TTC549 (cell line): ENCODE results near the gene CDX1.

Experiments used
- FAIRE-seq: peaks from 2 replicates; lab custom pipeline; 2012; peaks lifted over from hg19 to GRCh38; lab: Jason Lieb, UNC

The CDX1 gene

DNA sequence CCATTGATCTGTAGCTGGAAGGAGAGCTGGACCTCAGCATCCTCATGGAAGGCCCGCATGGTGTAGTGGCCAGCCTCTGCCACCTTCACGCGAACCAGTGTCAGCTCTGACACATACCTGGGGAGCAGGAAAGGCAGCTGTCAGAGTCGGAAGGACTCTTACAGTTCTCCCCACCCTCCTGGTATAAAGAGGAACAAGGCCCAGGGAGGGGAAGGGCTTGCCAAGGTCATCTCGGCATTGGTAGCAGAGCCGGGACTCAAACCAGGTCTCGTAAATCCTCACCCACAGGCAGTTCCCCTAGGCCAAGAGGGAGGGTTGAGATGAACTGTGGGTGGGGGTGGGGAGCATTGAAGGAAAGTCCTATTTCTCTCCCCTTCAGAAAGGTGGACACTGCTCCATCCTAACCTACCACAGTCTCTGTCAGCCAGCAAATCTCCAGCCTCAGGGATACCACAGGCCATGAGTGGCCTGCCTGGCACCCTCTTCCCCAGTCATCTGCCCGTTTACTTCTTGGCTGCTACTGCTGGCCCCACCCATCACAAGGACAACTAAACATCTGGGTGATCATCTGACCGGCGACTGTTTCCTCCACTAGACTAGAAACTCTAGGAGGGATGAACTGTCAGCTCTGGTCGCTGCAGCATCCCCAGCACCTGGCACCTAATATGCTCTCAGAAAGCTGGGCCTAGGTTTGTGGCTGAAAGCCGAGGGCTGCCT, 34.4 kb upstream of the CDX1 start:
- no peak for FAIRE-seq

DNA sequence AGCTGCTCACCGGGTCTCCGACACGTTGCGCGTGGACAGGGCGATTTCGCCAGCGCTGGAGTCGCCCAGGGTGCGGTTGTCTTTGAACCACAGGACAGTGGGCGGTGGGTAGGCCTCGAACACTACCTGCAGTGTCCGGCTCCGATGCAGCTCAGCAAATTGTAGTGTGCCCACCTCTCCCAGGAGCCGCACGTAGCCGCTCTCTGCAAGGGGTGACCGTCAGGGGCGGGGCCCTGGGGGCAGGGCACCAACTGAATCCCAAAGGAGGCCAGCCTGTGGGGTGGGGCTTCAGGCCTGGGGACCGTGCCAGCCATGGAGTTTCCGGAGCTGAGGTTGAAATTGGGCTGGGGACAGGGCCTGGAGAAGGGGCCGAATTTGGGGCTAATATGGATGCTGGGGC, 33.8 kb upstream of the CDX1 start:
- FAIRE-seq = no peak

GRCh38 chr5:150133581-150134197, 32.9 kb upstream of the CDX1 start:
- no peak for FAIRE-seq

DNA sequence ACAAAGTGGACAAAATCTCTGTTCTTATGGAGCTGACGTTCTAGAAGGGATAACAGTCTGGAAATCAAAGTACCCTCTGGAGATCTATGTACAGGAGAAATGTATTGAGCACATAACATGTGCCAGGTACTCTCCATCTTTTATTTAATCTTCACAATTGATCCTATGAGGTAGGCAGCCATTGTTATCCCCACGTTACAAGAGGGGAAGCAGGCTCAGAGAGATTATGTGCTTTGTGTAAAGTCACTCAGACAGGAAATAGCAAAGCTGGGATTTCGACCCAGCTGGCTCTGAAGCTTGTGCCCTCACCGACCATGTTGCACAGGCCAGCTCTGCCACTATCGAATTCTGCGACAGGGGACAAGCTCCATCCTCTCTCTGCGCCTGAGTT, 32.4 kb upstream of the CDX1 start:
- FAIRE-seq = no peak

- no peak for FAIRE-seq
Measured at GRCh38 chr5:150135557-150136304, 30.8 kb upstream of the CDX1 start.

- no peak for FAIRE-seq
Measured at GRCh38 chr5:150136305-150137167, 30.0 kb upstream of the CDX1 start.

DNA sequence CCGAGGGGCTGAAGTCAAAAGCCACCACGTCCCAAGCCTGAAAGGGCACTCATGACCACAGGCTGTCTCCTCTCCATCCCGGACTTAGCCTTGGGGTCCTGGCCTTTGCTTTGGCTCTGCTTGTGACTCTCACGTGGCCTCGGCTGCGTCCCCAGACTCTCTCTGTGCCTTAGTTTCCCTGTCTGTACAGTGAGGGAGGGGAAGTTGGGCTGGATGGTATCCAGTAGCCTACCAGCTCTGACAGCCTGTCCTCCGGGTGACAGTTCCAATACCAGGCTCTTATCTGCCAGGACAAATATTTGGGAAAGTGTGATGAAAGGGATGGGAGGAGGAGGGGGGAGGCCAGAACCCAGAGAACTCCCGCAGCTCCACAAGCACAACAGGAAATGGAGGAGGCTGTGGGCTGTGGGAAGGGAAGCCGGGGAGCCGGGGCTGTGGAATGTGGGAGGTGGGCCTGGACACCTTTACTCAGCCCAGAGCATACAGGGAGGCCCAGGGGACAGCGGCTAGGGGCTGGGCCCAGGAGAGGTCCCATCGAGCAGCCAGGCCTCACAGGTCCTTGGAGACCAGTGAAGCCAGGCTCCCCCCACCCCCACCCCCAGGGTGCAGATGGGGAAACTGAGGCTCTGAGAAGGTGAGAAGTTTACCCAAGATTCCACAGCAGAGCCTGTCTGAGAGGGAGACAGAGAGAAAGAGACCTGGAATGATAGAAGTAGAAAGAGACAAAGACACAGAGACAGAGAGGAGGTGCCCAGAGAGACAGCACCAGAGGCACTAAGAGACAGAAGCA, 29.2 kb upstream of the CDX1 start:
- FAIRE-seq = no peak

DNA sequence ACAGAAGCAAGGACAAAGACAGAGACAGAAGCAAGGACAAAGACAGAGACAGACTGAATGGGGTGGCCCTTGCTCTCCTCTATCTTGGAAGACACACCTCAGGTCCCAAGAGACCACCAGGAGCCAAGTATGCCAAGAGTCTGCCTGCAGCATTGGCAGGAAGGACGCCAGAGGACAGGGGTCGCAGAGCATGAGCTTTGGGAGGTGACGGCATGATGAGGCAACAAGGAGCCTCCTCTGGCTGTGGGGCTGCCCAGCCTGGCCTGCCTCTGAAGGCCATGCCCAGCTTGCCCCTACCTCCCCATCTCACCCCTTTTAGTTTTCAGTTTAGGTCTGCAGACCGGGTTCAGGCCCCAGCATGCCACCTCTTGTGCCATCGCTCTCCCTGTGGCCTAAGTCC, 28.6 kb upstream of the CDX1 start:
- FAIRE-seq = no peak

DNA sequence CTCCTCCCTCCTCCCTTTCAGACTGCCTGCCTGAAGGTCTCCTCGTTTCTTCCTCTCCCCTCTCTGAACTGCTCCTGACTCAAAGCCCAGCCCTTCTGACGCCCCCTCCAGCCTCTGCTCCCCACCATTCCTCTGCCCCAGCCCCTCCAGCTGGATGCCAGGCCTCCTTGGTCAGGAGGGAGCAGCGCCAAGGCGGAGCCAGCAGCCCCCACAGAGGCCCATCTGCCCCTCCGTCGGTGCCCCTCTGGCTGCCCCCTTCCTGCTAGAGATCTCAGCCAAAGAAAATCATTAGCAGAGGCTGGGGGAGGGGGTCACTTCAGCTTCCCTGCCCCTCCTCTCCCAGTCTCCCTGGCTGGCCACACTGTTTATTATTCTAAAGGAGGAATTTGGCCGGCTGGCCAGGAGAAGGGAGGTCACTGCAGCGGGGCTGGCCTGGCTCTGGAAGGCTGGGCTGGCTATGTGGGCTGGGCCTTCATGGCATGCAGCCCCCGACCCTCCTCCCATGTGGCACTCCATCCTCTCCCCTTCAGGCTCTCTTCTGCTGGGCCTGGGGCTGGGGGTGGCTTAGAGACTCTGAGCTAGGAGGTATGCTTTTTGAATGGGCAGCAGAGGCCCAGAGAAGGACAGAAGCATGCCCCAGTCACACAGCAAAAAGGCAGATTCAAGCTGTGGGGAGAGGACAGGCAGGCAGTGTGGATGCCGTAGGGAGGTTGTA, 27.9 kb upstream of the CDX1 start:
- FAIRE-seq = peak; percentile 3

- no peak for FAIRE-seq
Measured at GRCh38 chr5:150139334-150139733, 27.2 kb upstream of the CDX1 start.

GRCh38 chr5:150140830-150141229, 25.7 kb upstream of the CDX1 start:
- FAIRE-seq = no peak

DNA sequence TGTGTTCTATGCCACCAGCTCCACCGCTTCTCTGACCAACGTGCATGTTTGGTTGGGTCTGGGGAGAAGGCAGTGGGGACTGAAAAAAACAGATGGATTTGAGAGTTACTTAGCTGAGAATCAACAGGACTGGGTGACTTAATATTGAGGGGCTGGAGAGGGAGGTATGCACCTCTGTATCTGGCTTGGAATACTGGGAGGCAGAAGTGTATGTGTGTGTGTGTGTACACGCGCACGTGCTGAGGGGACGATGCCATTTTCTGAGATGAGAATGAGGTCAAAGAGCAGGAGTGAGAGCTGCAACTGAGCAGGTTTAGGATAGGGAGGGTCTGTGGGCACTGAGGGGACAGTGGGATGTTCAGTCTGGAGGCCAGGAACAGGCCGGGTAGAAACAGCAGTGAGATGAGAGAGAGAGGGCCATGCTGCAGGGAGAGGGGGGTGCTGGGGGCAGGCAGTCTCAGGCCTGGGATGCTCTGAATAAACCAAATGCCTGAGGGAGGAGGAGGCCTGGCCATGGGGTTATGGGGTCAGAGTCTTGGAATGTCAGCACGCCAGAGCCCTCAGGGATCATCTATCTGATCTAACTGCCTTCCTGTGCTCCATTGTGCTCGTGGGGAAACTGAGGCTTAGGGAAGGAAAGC, 24.9 kb upstream of the CDX1 start:
- no peak for FAIRE-seq

GRCh38 chr5:150142185-150142958, 24.2 kb upstream of the CDX1 start:
- FAIRE-seq = no peak

GRCh38 chr5:150142959-150143349, 23.6 kb upstream of the CDX1 start:
- no peak for FAIRE-seq

DNA sequence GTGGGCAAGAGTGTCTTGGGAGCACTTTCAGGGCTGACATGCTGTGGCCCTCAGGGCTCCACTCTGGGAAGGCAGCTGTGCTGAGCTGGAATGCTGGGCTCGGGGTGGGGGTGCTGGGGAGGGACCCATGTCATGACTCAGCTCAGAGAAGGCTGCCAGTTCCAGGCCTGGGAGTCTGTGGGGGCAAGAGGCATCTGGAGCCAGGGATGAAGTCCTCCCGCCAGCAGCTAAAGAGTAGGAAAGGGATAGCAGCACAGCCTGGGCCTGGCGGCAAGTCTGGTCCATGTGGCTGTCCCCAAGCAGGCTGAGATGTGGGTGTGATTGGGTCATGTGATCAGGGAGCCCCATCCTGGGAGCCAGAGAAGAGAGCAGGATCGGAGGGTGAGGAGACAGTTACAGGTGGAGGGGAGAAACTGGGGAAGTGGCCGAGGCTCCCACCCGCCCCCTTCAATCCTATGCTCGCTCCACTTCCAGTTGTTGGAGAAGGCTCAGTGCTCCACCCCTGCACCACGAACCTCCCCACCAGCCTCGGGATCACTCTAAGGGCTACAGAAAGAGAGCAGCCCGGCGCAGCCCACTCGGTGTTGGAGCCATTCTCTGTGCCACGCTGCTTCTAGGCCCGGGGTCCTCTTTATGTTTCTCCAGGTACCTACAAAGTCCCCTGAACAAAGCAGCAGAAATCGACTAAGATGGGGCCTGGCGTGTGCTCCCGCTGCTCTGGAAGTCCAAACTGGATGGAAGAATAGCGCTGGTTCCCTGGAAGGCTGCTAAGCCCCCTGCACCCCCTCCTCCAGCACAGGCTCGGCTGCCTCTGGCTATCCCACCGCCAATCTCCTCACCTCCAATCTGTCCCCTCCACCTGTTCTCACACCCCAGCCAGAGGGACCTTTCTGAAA, 23.0 kb upstream of the CDX1 start:
- FAIRE-seq = no peak

- FAIRE-seq = no peak
Measured at GRCh38 chr5:150144246-150144801, 22.3 kb upstream of the CDX1 start.

DNA sequence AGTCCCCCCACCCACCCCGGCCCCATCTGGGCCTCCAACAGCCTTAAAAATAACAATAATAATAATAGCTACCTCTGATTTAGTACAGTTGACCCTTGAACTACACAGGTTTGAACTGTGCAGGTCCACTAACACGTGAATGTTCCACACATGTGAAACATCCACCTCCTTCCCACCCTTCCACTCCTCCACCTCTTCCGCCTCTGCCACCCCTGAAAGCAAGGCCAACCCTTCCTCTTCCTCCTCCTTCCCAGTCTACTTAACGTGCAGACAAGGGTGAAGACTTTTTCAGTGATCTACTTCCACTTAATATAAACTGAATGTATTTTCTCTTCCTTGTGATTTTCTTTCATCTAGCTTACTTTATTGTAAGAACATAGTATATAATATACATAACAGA, 21.7 kb upstream of the CDX1 start:
- FAIRE-seq = no peak

DNA sequence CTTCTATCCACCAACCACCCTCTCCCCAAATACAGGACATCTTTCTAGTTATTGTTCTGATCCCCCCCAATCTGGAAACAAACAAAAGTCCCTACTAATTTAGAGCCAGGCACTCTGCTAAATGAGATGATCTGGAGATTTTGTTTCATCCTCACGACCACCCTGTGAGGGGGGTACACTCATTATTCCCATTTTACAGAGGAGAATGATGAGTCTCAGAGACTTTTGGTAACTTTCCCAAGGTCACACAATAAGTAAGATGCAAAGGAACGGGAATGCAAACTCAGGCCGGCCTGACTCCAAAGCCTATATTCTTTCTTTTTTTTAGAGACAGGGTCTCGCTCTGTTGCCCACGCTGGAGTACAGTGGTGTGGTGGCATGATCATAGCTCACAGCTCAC, 20.3 kb upstream of the CDX1 start:
- FAIRE-seq = no peak
